Activated CD8-positive, alpha-beta memory T cell treated with anti-CD3 and anti-CD28 coated beads, Interleukin-2, amount 50 U/mL, for 24 hours (primary cell): ENCODE results near the gene SPOCK3.
"Not testable (repeated sequence)": the region's sequence is repeated elsewhere in the genome, so short reads cannot be mapped to it uniquely, and the experiment has no call there.

Experiments
- DNase-seq: peaks from one replicate; pipeline ENCODE4 v3.0.0-alpha.2; 2020; ENCODE audit errors: extremely low read depth

Gene SPOCK3

DNA sequence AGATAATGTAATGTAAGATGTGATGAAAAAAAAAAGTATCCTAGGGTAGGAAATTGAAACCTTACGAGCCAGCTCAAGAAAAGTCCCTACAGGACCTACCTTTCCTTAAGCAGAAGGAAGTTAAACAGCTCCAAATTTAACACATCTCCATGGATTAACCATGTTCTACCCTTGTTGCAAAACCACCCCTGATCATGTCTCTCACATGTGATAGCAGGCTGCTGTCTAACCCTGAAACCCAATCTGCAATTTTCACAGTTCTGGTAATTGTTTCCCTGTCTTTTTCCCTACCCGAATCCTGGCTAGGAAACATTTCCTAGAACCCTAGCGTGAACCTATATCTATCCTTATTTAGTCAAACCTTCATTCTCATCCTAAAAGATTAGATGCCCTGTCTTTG lies 198.9 kb downstream of the SPOCK3 start:
- no peak for DNase-seq

DNA sequence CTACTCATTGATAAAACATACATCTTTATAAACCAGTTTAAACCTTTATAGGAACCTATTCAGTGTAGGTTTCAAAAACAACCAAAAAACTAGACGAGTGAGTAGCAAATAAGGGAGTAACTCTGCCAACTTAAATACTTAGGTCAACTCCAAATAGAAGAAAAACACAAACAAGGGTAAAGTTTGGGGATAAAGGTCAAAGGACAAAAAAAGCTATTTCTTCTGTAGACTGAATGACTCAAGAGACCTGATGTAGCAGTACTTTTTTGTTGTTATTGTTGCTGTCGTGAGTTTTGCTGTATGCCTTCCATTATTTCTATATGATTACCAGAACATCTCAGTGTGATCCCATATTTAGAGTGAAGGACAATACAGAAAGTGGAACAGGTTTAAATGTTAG lies 199.3 kb downstream of the SPOCK3 start:
- DNase-seq: no peak

DNA sequence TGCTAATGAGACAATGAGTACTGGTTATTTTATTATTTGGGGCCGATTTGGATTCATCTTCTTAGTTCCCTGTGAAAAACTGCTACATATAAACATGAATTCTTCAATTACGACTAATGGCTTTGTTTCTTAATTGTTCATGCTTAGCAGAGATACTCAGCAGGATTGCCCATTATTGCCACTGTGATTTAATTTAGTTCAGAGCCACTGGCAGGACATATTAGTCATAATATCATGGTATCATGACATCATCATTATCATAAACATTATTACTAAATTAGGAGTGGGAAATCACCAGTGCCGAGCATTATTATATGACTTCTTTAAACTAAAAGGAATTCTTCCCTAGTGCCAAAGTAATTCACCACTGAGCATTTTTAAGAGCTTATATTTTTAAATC lies 201.4 kb downstream of the SPOCK3 start:
- DNase-seq: no peak

DNA sequence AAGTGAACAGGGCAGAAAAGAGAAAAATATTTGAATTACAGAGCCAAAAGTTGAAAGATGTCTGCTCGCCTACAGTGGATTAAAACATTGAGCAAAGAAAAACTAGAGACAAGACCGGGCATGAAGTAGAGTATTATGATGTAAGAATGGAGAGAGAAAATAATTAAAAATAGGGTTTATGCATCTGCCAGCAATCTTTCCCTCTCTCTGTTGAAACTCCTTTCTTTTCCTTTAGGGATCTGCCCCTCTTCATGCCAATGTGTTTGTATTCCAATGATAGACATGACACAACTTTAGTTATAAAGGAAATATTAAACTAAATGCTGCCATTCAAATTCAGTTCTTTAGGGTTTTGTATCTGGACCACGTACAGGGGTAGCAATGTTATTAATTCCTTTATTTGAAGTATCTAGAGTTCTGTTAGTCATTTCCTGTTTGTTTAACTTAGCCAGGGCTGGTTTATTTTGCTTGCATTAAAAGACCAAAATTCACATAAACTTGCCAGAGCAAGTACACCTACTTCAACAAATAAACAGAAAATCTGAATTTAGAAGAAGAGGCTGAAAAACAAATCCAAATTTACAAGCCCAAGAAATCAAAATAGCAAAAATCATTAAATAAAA lies 202.6 kb downstream of the SPOCK3 start:
- no peak for DNase-seq

DNA sequence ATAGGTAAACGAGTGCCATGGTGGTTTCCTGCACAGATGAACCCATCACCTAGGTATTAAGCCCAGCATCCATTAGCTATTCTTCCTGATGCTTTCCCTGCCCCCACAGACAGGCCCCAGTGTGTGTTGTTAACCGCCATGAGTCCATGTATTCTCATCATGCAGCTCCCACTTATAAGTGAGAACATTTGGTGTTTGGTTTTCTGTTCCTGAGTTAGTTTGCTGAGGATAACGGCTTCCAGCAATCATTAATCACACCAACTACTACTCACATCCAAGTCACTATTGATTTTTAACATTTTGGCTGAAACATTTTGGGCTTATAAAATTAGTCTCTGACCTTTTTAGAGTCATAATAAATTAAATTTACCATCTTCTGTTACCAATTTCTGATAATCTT lies 205.3 kb downstream of the SPOCK3 start:
- no peak for DNase-seq

DNA sequence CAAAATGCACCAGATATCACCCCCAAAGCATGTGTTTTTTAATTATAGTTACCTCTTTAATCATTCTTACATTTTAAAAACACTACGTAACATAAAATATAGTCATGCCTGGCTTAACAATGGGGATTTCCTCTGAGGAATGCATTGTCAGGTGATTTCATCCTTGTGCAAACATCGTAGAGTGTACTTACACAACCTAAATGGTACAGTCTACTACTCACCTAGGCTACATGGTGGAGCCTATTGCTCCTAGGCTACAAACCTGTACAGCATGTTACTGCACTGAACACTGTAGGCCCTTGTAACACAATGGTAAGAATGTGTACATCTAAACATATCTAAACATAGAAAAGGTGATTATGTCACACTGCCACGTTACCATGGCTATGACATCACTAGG lies 208.6 kb downstream of the SPOCK3 start:
- DNase-seq: no peak

DNA sequence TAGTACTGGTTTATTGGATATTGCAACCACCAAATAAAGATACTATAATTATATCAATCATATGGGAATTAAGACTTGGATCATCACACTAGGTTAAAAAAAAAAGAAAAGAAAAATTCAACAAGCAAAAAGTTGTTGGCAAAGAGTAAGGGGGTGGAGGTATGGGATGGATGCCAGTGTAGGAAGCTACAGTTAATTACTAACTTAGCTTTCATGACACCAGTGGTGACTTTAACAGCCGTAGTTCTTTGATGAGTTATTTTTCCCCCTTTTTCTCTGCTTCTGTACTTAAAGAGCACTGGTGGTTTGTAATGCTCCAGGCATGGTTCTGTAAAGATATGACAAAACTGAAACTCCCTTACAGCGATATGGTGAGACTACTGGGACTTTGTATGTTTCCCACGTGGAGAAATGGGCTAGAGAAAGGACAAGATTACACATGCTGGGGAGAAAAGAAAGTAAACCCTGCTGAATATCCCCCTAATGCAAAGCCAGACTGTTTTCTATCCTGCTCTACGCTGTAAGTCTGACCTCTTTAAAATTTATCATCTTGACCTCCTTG lies 210.8 kb downstream of the SPOCK3 start:
- no peak for DNase-seq

DNA sequence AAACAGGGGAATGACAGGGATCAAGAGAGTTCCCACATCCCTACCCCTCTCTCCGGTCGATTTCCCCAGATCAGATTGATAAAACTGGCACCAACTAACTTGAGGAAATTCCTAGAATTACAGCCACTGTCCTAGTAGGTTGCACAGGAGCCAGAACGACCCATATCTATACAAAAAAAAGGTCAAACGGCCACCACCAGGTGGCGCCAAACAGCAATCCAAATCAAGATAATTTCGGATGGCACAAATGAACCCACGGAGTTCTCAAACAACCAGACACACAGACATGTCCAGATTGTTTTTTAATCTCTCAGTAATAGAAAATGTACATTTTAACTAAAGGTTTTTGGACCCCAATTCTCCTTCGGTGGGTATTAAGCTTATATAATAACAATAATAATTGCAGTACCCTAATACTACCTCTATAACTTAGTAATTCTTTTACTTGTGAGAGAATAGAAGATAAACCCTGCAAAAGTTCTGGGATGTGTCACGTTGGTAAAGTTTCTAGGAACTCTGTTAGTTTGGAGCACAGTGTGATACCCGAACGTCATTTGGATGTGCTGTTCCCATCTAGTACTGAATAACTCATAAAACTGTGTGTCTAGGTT lies 212.6 kb downstream of the SPOCK3 start:
- no peak for DNase-seq

DNA sequence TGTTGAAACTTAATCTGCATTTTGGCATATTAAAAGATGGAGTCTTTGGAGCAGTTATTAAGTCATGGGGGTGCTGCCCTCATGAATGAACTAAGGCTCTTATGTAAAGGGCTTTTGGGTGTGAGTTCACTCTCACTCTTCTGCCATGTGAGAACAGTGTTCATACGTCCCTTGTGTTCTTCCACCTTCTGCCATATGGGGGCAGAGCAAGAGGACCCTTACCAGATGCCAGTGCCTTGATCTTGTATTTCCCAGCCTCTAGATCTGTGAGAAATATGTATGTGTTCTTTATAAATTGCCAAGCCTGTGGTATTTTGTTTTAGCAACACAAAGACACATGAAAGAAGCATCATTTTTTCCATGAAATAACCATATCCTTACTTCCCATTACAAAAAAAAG lies 213.9 kb downstream of the SPOCK3 start:
- no peak for DNase-seq

DNA sequence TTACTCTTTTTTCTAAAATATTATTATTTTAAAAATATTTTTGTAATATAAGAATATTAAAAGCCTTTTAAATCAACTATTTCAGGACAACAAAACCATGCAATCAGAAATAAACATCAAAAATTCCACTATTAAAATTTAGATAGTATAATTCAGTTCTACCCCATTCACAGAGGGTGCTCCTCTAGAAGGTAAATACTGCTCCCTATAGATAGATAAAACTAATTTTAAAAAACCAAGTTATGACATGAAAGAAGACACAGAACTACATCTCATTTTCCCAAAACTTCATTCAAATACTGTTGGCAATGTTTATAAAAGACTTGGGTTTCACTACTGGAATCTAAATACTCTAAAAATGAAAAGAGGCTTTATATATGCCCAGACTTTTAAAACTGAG lies 219.3 kb downstream of the SPOCK3 start:
- no peak for DNase-seq

DNA sequence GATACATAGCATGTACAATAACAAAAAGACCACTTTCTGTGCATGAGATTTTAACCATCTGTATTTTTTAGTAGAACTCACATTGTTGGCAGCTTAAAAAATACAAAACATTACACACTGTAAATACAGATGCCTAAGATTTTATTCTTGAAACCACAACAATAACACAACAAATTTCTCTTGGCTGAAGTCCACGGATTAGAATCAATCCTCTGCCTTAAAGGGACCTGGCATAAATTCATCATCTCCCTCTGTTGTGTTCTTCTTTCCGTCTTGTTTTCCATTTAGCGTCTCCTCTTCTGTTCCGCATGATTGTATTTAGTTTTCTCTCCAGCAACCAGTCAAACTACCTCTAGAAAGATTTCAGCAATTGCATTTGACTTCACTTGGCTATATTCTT lies 231.0 kb downstream of the SPOCK3 start:
- DNase-seq: no peak

DNA sequence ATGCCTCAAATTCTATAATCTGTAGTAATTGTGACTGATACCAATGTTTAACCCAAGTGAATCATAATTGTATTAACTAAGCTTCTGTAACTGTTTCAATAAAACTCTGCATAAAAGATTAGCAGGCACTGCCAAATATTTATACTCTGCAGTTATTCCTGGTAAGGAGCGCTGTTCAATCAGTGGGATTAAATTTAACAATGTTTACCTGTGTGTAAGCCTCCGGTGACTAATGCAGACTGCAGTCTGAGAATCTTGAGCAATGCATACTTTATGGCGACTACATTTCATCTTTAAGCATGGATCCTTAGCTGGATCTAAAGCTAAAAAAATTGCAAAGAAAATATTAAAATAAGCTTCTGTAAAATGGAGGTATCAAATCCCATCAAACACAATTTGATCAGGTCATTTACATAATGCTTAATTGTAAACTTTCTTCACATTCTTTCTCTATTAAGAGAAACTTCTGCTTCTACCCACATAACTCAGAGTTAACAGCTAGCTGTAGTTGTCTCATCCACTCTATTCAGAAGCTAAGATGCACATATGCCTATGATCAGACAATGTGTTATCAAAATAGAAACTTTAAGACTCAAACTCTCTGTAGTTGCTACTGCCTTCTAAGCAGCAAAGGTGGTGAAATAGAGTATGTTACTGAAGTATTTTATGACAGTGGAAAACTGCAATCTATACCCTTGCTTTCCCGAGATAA lies 234.0 kb downstream of the SPOCK3 start:
- no peak for DNase-seq

DNA sequence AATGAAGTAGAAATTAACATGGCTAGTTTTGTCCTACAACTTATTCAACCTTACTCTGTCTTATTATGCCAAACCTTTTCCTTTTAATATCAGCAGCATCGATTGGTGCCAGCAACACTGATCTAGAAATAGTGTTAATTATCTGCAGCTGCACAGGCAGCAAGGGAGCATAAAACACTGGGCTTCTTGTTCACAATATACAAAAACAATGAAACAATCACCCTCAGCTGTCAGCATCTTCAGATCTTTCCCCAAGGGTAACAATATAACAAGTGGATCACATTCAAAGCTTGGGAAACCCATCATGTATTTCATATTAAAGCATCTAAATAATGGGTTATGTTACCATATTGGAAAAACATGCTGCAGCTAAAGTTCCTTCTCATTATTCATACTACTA lies 238.1 kb downstream of the SPOCK3 start:
- DNase-seq: no peak

DNA sequence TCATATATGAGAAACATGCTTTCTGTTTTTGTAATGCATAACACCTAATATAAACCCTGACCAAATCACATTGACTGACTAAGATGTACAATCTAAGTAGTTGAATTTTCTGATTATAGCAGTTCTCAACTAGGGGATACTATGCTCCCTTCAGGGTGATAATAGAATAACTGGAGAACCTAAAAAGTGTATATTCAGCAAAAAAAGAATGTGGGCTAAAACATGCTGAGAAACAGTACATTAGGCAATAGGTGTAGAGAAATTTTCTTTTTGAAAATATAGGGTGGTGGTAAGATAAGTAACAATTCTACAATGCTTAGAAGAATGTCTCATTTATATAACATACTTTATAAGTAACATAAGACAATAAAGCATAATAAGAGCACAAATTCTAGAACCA lies 239.6 kb downstream of the SPOCK3 start:
- DNase-seq: no peak

DNA sequence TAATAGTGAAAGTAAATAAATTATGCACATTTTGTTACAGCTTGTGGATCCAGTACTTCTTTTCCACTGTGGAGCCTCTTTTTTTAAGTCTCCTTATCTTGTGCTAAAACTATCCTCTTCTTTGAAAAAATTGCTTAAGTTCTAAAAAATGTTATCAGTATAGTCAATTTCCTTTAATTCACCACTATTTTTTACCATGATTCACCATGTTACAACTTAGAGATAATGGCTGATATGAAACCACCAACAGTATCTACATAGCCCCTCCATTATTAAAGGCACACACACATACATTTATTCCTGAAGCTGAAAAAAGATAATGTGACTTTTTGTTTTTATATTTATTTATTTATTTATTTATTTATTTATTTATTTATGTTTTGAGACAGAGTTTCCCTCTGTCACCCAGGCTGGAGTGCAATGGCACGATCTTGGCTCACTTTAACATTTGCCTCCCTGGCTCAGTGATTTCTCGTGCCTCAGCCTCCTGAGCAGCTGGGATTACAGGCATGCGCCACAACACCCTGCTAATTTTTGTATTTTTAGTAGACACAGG lies 243.2 kb downstream of the SPOCK3 start:
- no peak for DNase-seq

DNA sequence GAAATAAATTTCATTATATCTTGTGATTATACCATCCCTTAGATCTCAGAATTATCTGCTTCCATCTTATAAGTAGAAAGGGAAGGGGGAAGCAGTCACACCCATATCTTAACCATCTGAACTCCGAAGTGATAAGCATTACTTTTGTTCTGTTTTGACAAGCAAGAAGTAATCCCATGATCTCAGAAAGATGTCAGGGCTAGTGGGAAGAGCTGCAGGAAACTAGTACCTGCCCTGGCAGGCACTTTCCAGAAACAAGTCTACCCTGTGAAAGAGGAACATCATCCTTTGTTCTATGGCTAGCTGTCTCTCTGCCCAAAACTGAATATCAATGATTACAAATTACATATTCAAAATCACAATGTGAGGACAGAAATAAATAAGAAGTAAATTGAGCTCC lies 244.4 kb downstream of the SPOCK3 start:
- DNase-seq: no peak

DNA sequence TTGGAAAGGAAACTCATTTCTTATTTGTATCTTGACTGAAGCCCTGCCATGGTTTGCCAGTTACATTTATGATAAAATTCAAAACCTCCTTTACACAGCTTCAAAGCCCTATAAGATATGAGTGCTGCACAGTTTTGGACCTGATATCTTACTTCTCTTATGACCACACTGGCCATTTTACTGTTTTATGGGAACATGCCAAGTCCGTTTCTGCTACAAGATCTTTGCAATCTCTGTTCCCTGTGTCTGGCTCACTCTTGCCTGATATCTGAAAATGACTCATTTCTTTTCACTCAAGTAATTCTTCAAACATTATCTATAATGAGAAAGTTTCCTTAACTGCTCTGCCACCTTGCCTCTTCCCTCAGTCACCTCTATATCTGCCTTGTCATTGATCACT lies 247.3 kb downstream of the SPOCK3 start:
- DNase-seq: no peak

DNA sequence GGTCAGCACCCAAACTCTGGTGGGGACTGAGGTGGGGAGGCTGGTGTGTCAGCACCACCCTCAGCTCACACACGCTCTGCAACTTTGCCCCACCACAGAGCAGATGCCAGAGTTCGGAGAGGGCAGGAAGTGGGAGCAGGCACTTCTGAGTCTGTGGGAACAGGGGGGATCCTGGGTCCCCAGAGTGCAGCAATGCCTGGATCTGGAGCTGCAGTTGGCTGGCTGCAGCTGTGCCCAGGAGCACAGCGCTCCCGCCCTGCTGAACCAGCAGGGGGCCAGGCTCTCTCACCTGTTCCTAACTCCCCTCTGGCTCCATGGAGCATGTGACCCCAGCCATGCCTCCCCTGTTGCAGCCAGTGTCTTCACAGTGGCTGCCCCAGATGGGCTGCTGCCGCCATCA lies 252.4 kb downstream of the SPOCK3 start:
- no peak for DNase-seq

DNA sequence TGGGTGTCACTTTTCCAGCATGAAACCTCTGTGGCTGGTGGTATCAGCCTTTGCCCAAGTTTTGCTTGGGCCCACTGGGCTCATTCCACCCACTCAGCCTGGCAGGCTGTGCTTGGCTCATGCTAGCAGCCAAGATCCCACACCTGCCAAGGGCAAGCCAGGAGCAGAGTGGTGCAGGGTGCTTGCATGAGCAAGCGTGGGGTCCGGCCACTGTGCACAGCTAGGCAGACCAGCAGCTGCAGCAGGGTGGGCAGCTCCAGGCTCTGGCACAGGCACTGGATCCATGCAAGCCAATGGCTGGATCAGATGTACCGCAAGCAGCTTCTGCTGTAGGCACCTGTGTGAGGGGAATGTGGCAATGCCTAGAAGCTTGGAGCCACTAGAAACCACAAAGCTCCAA lies 253.9 kb downstream of the SPOCK3 start:
- DNase-seq: no peak

DNA sequence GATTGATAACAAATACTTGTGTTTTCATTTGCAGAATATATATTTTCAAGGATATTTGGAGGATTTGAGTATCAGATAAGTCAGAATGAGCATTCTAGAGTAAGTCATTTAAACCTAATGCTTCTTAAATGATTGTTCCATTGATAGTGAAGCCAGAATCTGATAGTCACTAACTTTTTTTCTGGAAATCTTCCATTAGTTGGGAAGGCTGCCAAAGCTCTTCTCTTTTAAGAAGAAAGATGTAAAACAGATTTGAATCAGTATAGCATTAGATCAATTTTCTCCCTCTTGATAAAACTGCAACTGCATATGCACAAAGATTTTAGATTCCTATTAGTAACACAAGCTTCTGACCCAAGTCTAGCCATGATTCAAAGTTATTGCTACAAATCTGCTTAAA lies 256.7 kb downstream of the SPOCK3 start:
- no peak for DNase-seq

DNA sequence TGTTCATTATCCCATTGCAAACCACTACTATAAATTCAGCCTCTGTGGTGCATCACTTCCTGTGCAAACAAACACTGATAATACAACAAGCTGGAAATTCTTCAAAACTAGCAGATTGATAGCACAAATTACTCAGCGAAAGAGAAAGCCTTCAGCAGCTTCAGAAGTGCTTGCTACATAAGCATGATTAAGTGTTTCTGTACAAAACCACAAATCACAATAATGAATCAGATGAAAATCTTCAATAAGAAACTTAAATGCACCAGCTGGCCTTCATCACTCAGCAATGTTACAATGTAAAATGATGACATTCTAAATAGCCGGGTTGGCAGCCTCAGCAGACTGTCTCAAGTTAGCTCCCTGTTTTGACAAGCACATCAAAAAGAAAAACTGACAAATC lies 262.2 kb downstream of the SPOCK3 start:
- DNase-seq: no peak

DNA sequence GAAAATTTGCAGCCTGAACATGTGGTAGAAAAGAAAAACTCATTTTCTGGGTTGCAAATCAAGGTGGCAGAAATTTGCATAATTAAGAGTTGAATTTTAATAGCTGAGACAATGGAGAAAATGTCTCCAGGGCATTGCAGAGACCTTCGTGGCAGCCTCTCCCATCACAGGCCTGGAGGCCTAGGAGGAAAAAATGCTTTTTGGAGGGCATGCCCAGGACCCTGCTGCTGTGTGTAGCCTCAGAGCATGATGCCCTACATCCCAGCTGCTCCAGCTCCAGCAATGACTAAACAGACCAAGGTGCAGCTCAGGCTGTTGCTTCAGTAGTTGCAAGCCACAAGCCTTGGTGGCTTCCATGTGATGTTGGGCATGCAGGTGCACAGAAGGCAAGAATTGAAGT lies 266.1 kb downstream of the SPOCK3 start:
- not testable (repeated sequence) for DNase-seq

DNA sequence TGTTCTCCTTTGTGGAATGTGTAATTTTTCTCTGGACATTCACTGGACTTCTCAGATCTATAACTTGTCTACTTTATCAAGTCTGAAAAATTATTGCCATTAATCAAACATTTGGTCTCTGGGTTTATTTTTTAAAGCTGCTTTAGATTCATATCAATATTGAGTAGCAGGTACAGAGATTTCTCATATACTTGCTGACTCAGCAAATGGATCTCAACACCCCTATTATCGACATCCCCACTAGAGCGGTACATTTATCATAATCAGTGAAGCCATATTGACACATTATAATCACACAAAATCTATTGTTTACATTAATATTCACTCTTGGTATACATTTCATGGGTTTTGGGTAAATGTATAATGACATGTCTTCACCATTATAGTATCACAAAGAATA lies 268.7 kb downstream of the SPOCK3 start:
- DNase-seq: no peak
